ENCODE data around the gene LGALS4. TPM values are rescaled to one million over a fixed set of nuclear protein-coding genes. Genes with fewer than 3 reads are reported as not detected.
"Not testable (repeated sequence)": the region's sequence is repeated elsewhere in the genome, so short reads cannot be mapped to it uniquely, and the experiment has no call there.

LGALS4 gene
- total RNA-seq, 1 donor from 2014 or later, result 0.86 TPM

DNA sequence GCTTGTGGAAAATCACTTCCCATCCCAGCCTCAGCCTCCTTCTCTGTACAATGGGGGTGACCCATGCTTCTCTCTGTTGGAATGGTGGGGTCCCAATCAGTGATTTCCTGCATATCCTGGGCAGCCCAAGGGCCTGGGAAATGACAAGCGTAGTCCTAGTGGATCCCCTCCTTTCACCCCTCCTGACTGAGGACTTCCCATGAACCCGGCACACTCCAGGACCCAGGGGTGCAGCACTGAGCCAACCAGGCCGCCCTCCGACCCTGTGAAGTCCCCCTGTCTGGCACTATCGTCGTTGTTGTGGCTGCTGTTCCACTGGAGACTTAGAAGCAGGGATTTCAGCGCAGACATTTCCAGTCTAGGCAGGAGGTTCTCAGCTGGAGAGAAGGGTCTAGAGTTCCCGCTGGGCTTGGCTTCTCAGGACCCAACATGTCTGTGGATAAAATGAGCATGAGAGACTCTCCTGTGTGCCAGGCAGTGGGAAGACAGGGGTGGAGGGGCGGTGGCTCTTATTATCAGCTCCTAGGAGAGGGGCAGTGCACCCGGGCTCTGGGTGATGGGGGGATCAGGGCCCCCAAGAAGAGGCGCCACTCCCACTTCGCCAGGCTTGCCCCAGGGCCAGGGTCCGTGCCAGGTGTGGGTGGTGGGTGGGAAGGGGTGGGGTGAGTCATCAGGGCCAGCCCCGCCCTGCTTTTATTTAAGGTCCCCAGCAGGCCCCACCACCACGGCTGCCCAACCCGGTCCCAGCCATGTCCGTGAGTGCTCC lies 24.1 kb downstream of the LGALS4 start, which contains the start of gene LGALS7B:
LGALS7B (plus strand) TSS at position 723 of the 766 bp plus-strand sequence; CDS start at position 750, 27 bp downstream.
- Mint-ChIP-seq H3K27ac (ENCODE audit: unreplicated experiment) (no peak within 1 kb of the TSS), H3K9me3 (no peaks in the 10 kb centered on the region), H3K27me3 (ENCODE audit: low read depth) (peaks cover 4% of the 10 kb centered on the region), H3K4me3 (no peak within 1 kb of the TSS), H3K36me3 (ENCODE audit: low read depth) (no peaks in the 10 kb centered on the region), H3K4me1 (peaks cover 4% of the 10 kb centered on the region)
- DNase-seq (ENCODE audit: low read depth, low spot score), result no peak
- TF ChIP-seq, protein P1, sequence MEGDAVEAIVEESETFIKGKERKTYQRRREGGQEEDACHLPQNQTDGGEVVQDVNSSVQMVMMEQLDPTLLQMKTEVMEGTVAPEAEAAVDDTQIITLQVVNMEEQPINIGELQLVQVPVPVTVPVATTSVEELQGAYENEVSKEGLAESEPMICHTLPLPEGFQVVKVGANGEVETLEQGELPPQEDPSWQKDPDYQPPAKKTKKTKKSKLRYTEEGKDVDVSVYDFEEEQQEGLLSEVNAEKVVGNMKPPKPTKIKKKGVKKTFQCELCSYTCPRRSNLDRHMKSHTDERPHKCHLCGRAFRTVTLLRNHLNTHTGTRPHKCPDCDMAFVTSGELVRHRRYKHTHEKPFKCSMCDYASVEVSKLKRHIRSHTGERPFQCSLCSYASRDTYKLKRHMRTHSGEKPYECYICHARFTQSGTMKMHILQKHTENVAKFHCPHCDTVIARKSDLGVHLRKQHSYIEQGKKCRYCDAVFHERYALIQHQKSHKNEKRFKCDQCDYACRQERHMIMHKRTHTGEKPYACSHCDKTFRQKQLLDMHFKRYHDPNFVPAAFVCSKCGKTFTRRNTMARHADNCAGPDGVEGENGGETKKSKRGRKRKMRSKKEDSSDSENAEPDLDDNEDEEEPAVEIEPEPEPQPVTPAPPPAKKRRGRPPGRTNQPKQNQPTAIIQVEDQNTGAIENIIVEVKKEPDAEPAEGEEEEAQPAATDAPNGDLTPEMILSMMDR (conservative IDR thresholded peaks at IDR 0.05), result no peak

GRCh38 chr19:38786572-38787265 lies 26.0 kb downstream of the LGALS4 start:
- no peaks in the 10 kb centered on the region for H3K9me3 Mint-ChIP-seq
- H3K4me1 Mint-ChIP-seq, result no peaks in the 10 kb centered on the region
- H3K27ac Mint-ChIP-seq (ENCODE audit: unreplicated experiment), result no peak overlapping the region
- H3K36me3 Mint-ChIP-seq (ENCODE audit: low read depth), result no peaks in the 10 kb centered on the region
- DNase-seq (ENCODE audit: low read depth, low spot score), result no peak
- TF ChIP-seq, protein P1 (conservative IDR thresholded peaks at IDR 0.05), result no peak
- H3K4me3 Mint-ChIP-seq, result no peak overlapping the region
- H3K27me3 Mint-ChIP-seq (ENCODE audit: low read depth), result peaks cover 1% of the 10 kb centered on the region

GRCh38 chr19:38786061-38786460 lies 26.7 kb downstream of the LGALS4 start:
- H3K27me3 Mint-ChIP-seq (ENCODE audit: low read depth); H3K27ac Mint-ChIP-seq (ENCODE audit: unreplicated experiment); H3K4me3 Mint-ChIP-seq; H3K4me1 Mint-ChIP-seq; DNase-seq (ENCODE audit: low read depth, low spot score); H3K9me3 Mint-ChIP-seq; H3K36me3 Mint-ChIP-seq (ENCODE audit: low read depth): not testable (repeated sequence)

GRCh38 chr19:38785187-38785699 lies 27.5 kb downstream of the LGALS4 start:
- Mint-ChIP-seq H3K4me3 (no peak overlapping the region), H3K4me1 (no peaks in the 10 kb centered on the region), H3K27ac (ENCODE audit: unreplicated experiment) (no peak overlapping the region), H3K9me3 (no peaks in the 10 kb centered on the region), H3K36me3 (ENCODE audit: low read depth) (no peaks in the 10 kb centered on the region), H3K27me3 (ENCODE audit: low read depth) (peaks cover 12% of the 10 kb centered on the region)
- DNase-seq (ENCODE audit: low read depth, low spot score), result no peak
- TF ChIP-seq, protein P1 (conservative IDR thresholded peaks at IDR 0.05), result no peak

DNA sequence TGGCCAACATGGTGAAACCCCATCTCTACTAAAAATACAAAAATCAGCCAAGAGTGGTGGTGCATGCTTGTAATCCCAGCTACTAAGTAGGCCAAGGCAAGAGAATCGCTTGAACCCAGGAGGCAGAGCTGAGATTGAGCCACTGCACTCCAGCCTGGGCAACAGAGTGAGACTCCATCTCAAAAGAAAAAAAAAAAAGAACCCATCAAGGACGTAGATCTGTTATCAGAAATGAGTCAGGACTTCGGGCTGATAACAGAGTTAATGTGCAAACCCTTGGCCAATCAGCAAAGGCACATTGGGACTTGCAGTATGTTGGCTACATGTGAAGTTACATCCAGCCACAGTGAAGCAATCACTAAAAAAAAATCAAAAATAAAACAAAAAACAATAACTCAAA lies 28.5 kb downstream of the LGALS4 start:
- TF ChIP-seq, protein P1 (conservative IDR thresholded peaks at IDR 0.05), result no peak
- DNase-seq (ENCODE audit: low read depth, low spot score), result no peak
- Mint-ChIP-seq H3K4me3 (no peak overlapping the region), H3K36me3 (ENCODE audit: low read depth) (no peaks in the 10 kb centered on the region), H3K9me3 (no peaks in the 10 kb centered on the region), H3K27me3 (ENCODE audit: low read depth) (peaks cover 19% of the 10 kb centered on the region), H3K4me1 (no peaks in the 10 kb centered on the region), H3K27ac (ENCODE audit: unreplicated experiment) (no peak overlapping the region)

- H3K9me3 Mint-ChIP-seq; DNase-seq (ENCODE audit: low read depth, low spot score); H3K4me3 Mint-ChIP-seq; H3K4me1 Mint-ChIP-seq; H3K36me3 Mint-ChIP-seq (ENCODE audit: low read depth); H3K27ac Mint-ChIP-seq (ENCODE audit: unreplicated experiment): not testable (repeated sequence)
- peaks cover 23% of the 10 kb centered on the region for H3K27me3 Mint-ChIP-seq (ENCODE audit: low read depth)
Observed at GRCh38 chr19:38782212-38782611, 30.5 kb downstream of the LGALS4 start.
